ENCODE measurements around the gene KIFC3. TPM values are rescaled to one million over a fixed set of nuclear protein-coding genes. Genes with fewer than 3 reads are reported as not detected.

Gene KIFC3
- total and polyA plus RNA-seq, 9 donors: 4.6 to 54.0 (median 23.8) TPM

DNA sequence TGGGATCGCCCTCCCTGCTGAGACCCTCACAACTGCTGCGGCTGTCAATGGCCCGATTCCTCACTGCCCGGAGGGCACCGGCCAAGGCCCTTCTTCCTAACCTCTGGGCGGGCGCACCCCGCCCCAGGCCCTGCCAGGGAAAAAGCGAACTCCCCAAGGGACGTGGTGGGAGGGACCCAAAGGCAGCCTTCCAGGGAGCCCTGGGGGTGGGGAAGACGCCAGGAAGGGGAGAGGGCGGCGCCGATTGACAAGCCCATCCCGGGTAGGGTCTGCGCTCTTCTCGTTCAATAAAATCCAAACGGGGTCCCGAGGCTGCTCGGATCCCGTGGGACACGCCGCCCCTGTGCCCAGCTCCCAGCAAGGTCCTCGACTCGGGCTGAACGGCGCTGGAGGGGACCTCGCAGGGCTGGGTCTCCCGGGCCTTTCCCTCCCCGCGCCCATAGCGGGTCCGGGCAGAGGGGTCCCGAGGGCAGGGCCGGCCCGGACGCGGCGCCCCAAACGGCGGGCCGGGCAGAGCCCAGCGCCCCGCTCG lies 416 bp downstream of the KIFC3 start:
- H3K27ac ChIP-seq: peak overlapping the region; percentile 65 to 82
- TF ChIP-seq EP300 (IDR thresholded peaks at IDR 0.05) (no peak), POLR2A (IDR thresholded peaks at IDR 0.05) (no peak)
- TF ChIP-seq, protein P1, sequence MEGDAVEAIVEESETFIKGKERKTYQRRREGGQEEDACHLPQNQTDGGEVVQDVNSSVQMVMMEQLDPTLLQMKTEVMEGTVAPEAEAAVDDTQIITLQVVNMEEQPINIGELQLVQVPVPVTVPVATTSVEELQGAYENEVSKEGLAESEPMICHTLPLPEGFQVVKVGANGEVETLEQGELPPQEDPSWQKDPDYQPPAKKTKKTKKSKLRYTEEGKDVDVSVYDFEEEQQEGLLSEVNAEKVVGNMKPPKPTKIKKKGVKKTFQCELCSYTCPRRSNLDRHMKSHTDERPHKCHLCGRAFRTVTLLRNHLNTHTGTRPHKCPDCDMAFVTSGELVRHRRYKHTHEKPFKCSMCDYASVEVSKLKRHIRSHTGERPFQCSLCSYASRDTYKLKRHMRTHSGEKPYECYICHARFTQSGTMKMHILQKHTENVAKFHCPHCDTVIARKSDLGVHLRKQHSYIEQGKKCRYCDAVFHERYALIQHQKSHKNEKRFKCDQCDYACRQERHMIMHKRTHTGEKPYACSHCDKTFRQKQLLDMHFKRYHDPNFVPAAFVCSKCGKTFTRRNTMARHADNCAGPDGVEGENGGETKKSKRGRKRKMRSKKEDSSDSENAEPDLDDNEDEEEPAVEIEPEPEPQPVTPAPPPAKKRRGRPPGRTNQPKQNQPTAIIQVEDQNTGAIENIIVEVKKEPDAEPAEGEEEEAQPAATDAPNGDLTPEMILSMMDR (IDR thresholded peaks at IDR 0.05): no peak
- H3K36me3 ChIP-seq: no peaks in the 10 kb centered on the region
- H3K27me3 ChIP-seq: no peaks in the 10 kb centered on the region
- intact Hi-C loops (cut with DNase I): no loop called here
- H3K4me3 ChIP-seq: peak overlapping the region; percentile 47
- peaks cover 11% of the 10 kb centered on the region for H3K4me1 ChIP-seq (ENCODE audit: insufficient read depth)
- WGBS, 3 donors: 0 to 2% (median 0%) methylated on average over 20 to 45 of the region's 45 CpGs
- DNase-seq: peak; percentile 46 to 69 (median 62)
- no peaks in the 10 kb centered on the region for H3K9me3 ChIP-seq

DNA sequence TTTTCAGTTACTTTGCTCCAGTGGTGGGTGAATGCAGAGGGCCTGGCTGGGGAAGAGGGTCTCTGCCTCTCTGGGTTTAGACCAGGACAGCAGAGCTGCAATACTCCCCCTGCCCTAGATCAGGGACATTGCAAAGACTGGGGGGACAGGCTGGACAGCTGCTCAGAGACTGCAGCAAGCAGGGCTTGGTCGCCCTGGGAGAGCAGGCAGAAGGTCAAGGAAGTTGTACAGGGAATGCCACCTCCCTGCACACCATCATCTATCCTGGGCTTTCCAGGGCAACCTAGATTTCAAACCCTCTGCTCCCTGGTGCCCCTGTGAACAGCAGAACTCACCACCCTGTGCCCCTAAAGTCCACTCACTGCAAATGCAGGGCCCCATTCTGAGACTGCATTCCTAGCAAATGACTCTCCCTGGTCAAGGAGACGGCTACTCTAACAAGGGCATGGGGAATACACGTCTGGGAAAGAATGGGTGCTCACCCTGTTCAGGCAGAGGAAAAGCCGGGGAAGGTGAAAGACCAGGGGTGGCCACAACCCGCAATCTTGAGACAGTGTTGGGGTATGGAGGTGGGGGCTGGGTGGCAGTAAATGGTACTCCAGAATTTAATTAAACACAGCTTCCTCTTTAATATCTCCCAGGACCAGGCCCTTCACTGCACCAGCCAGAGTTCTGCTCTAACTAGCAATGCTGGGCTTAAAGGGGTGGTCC lies 1.0 kb downstream of the KIFC3 start:
- H3K4me1 ChIP-seq (ENCODE audit: insufficient read depth): peaks cover 11% of the 10 kb centered on the region
- TF ChIP-seq EP300 (IDR thresholded peaks at IDR 0.05) (no peak), POLR2A (IDR thresholded peaks at IDR 0.05) (no peak)
- TF ChIP-seq, protein P1 (IDR thresholded peaks at IDR 0.05): no peak
- no peaks in the 10 kb centered on the region for H3K27me3 ChIP-seq
- no peaks in the 10 kb centered on the region for H3K9me3 ChIP-seq
- DNase-seq: peak in 1 of 5 donors; percentile 13
- H3K36me3 ChIP-seq: no peaks in the 10 kb centered on the region
- H3K27ac ChIP-seq: peak overlapping the region; percentile 65 to 82
- WGBS, 3 donors: 18 to 31% (median 25%) methylated on average over 5 of the region's 5 CpGs
- intact Hi-C loops (cut with DNase I): no loop called here
- peak overlapping the region; percentile 47 for H3K4me3 ChIP-seq

GRCh38 chr16:57800200-57801097 lies 1.8 kb downstream of the KIFC3 start:
- Histone ChIP-seq H3K27ac (no peak overlapping the region), H3K4me1 (ENCODE audit: insufficient read depth) (peaks cover 11% of the 10 kb centered on the region), H3K9me3 (no peaks in the 10 kb centered on the region), H3K4me3 (peak overlapping the region; percentile 47), H3K27me3 (no peaks in the 10 kb centered on the region), H3K36me3 (no peaks in the 10 kb centered on the region)
- DNase-seq: no peak
- TF ChIP-seq EP300 (IDR thresholded peaks at IDR 0.05) (no peak), POLR2A (IDR thresholded peaks at IDR 0.05) (no peak)
- TF ChIP-seq, protein P1 (IDR thresholded peaks at IDR 0.05): no peak
- intact Hi-C loops (cut with DNase I): no loop called here
- 37 to 49% (median 40%) methylated on average over 12 of the region's 12 CpGs for WGBS, 3 donors

DNA sequence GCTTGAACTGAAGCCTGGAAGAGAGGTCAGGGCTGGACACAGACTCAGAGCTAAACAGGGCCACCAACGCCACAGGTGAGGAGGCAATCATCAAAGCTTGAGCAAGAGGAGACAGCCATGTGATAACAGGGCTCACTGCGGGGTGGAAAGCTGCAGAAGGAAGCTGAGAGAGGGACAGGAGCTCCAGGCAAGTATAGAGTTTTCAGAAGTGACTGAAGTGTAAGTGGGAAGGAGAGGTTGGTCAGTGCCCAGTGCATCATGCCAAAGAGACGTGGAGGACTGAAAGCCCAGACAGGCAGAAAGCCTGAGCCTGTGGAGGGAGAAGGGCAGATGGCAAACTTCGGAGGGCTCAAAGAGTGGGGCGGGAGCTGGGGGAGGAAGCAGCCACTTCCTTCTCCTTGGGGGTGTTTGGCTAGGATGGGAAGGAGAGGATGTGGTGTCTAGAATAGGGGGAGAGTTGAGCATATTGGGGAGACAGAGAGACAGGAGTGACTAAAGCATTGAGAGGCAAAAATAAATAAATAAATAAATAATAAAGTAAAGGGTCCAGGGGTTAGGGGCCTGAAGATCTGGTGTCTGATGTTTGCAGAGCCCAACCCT lies 2.6 kb downstream of the KIFC3 start:
- WGBS, 3 donors: 57 to 88% (median 66%) methylated on average over 4 to 5 of the region's 5 CpGs
- TF ChIP-seq, protein P1 (IDR thresholded peaks at IDR 0.05): no peak
- TF ChIP-seq EP300 (IDR thresholded peaks at IDR 0.05): no peak
- no peak for TF ChIP-seq POLR2A (IDR thresholded peaks at IDR 0.05)
- Histone ChIP-seq H3K36me3 (no peaks in the 10 kb centered on the region), H3K4me3 (no peak overlapping the region), H3K4me1 (ENCODE audit: insufficient read depth) (peaks cover 8% of the 10 kb centered on the region), H3K27ac (no peak overlapping the region), H3K9me3 (no peaks in the 10 kb centered on the region), H3K27me3 (no peaks in the 10 kb centered on the region)
- intact Hi-C loops (cut with DNase I): loop anchor here in 1 of 4 donors (5.0 kb wide), 1 partner anchor 63 kb away; no protein-coding TSS in a partner anchor
- no peak for DNase-seq
